ENCODE results near the gene MPPED1.

MPPED1 gene

GRCh38 chr22:43412808-43413795, 1.3 kb downstream of the MPPED1 start:
- DNase-seq, result no peak

GRCh38 chr22:43413826-43414225, 2.0 kb downstream of the MPPED1 start:
- DNase-seq, result no peak

- no peak for DNase-seq
Measured at GRCh38 chr22:43415681-43416080, 3.9 kb downstream of the MPPED1 start.

- DNase-seq, result no peak
Measured at GRCh38 chr22:43417555-43417954, 5.7 kb downstream of the MPPED1 start.

- no peak for DNase-seq
Measured at GRCh38 chr22:43418079-43418825, 6.4 kb downstream of the MPPED1 start.

DNA sequence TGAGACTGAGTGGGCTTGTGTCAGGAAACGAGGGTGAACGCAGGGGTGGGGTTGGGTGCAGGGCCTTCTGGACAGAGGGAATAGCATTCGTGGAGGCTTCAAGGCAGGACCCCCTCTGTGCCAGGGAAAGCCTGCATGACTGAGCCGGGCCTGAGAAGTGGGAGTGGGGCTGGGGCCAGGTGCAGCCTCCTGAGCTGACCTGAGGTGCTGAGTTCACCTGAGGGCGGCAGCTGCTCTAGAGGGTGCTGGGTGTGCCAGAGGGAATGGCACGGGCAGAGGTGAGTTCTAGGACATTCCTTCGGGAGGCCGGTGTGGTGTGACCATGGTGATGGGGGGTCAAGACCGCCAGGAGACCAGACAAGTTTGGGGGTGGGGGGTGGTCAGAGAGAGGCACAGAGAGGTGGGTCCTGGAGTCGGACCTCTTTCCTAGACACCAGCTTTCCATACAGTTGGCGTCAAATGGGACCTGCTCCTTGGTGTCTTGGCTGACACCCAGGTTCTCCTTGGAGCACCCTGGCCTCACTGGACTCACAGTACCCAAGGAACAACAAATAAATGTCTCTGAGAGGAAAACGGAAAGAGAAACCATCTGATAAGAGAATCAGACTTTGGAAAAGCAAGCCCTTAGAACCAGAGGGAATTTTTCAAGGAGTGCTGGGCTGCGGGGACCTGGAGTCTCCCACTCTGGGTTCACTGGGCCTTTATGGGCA, 7.7 kb downstream of the MPPED1 start:
- DNase-seq, result no peak

DNA sequence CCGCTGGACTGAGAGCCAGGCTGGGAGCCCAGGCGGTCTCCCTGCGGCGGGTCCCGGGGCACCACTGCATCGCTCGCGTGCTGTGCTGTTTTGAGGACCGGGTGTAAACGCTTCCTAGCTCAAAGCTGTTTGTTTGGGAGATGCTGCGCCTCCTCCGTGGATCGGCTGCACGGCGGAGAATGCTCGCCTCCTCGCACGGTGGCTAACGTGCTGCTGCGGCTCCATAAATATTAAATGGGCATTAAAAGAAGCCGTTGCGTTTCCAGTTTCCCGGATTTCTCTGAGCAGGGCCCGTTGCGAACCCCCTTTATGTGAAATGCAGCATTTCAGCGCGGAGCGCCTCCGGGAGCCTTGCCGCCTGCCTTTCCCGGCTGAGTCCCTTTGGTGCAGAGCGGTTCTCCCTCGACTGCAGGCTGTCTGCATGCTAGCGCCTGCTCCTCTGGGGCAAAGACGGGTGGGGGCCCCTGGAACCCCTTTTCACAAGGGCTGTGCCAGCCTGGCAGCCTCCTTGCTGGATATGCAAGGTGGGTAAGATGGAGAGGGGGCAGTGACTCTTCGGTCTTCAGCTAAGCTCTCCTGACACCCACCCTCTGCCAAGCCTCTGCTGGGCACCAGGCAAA, 9.3 kb downstream of the MPPED1 start:
- DNase-seq, result no peak

DNA sequence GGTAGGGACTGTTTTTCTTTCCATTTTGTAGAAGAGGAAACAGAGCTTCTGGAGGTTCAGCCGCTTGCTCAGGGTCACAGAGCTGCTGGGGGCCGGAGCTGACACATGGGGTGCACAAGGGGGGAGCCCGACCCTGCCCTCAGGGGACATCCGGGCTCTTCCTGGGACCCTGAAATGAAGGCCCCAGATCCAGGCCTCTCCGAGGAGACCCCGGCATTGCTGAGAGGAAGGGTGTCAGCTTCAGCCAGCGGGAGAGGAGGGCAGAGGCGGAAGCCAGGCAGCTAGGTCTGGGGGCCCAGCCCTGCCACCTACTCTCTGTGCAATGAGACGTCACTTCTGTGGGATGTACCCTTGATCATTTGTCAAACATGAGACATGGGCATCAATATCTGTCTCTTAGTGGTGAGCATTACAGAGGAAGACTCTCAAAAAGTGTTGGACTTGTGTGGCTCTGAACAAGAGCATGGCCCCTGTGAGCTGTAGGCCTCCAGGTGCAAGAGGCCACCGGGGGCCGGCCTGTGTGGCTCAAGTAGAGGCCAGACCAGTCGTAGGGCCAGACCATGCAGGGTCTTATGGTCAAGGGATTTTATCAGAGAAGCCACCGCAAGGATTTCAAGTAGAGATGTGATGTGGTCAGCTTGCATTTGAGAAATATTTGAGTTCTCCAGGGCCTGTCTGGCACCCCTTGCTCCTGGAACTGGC, 10.3 kb downstream of the MPPED1 start:
- DNase-seq, result no peak

DNA sequence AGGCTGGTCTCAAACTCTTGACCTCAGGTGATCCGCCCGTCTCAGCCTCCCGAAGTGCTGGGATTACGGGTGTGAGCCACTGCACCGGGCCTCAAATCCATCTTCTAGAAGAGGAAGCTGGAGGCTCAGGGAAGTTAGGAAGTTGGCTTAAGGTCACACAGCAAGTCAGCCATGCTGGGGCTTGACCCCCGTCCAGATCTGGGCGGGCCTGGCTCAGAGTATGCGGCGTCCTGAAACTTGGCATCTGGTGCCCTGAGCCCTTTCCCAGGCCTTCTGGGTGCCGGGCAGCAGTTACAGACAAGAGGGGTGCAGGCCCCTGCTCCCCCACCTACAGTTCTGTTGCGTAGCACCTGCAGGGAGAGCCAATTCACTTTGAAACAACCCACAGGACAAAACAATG, 11.2 kb downstream of the MPPED1 start:
- DNase-seq, result no peak

- no peak for DNase-seq
Measured at GRCh38 chr22:43424201-43424600, 12.4 kb downstream of the MPPED1 start.

GRCh38 chr22:43424666-43425630, 13.1 kb downstream of the MPPED1 start:
- DNase-seq, result no peak

GRCh38 chr22:43425976-43426785, 14.4 kb downstream of the MPPED1 start:
- DNase-seq, result no peak

GRCh38 chr22:43426816-43427215, 15.0 kb downstream of the MPPED1 start:
- DNase-seq, result no peak

GRCh38 chr22:43427296-43428004, 15.6 kb downstream of the MPPED1 start:
- DNase-seq, result no peak

DNA sequence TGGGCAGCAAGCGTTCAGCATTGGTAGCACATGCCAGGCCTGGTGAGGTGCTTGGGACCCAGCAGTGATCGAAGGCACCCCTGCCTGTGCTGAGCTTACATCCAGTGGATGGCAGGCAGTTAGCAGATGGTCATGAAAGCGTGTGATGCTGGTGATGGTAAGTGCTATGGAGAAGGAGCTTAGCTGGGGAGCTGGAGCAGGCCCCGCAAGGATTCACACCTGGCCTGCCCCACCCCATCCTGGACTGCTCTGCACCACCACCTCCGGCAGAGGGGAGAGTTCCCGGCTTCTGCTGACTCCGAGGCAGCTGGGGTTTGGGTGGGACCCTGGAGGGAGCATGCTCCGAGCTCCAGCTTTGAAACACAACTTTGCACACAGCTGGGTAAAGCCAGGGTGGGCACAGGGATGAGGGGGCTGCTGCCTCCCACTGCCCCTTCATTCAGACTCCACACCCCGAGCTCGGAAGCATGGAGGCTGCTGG, 16.2 kb downstream of the MPPED1 start:
- no peak for DNase-seq

- no peak for DNase-seq
Measured at GRCh38 chr22:43428521-43428920, 16.7 kb downstream of the MPPED1 start.

DNA sequence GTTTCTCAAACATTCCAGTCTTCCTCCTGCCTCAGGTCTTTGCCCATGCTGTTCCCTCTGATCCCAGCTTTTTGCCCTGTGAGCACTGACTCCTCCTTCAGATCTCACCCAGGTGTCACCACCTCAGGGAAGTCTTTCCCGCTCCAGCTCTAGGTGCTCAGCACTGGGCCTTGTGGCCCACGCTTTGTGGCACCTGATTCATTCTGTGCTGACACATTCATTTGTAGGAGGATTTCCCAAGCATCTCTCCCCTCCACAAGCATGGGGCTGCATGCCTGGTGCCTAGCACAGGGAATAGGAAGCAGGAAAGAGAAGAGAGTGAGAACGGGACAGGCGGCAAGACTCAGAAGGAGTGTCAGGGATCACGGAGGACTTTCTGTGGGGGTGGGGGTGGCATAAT, 17.6 kb downstream of the MPPED1 start:
- no peak for DNase-seq

DNA sequence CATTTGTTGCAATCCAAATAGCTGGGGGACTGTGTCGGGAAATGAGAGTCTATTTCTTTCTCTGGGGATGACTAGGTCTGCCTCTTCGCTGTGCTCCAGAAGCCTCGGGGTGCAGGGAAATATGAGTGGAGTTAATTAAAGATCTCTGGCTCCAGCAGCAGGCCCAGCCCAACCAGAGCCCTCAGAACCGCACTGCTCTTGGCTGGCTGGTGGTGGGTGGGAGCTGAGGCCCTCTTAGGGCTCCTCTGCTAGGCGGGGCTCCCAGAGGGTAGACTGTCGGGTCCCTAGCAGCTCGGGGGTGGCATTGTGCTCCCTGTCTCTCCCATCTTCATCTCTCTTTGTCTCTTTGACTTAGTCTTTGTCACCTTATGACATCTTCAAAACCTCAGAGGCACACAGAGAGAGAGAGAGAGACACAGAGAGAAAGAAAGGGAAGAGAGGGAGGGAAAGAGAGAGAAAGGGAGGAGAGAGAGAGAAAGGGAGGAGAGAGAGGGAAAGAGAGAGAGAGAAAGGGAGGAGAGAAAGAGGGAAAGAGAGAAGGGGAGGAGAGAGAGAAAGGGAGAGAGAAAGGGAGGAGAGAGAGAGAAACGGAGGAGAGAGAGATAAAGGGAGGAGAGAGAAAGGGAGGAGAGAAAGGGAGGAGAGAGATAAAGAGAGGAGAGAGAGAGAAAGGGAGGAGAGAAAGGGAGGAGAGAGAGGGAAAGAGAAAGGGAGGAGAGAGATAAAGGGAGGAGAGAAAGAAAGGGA, 20.2 kb downstream of the MPPED1 start:
- no peak for DNase-seq
